A549 (cell line): ENCODE results near the gene CREB3L1.

Experiments used
- CEBPB ChIP-seq, 2 experiments: fragments of >200 bp in 1 of 2; sonication (Bioruptor Twin) in 1 of 2; formaldehyde crosslinking in 1 of 2; IDR thresholded peaks; 2 replicates each; pipeline ENCODE4 v1.6.1; 2012 to 2016
- CHD2 ChIP-seq: fragments of 150-350 bp; IDR thresholded peaks from 2 replicates; pipeline ENCODE4 v1.6.1; 2014; ENCODE audit warnings: low read length; ENCODE audit not compliant: partially characterized antibody
- EP300 ChIP-seq, 2 experiments: fragments of >200 bp; sonication (Bioruptor Twin); formaldehyde crosslinking; IDR thresholded peaks; 2 replicates in 1 of 2; 3 replicates in 1 of 2; pipeline ENCODE4 v1.6.1; 2016 to 2017
- FOSB ChIP-seq: fragments of 250-450 bp; sonication (Bioruptor Pico); IDR thresholded peaks from 2 replicates; pipeline ENCODE4 v1.5.0; 2020; ENCODE audit warnings: mild to moderate bottlenecking, moderate library complexity
- HEYL ChIP-seq: fragments of 250-450 bp; sonication (Bioruptor Pico); IDR thresholded peaks from 2 replicates; pipeline ENCODE4 v1.8.0; 2021; ENCODE audit warnings: mild to moderate bottlenecking, moderate library complexity
- HOXB5 ChIP-seq: fragments of 250-450 bp; sonication (Bioruptor Pico); IDR thresholded peaks from 2 replicates; pipeline ENCODE4 v1.5.0; 2020; ENCODE audit warnings: mild to moderate bottlenecking, moderate library complexity
- JUNB ChIP-seq: fragments of >200 bp; sonication (Bioruptor Twin); formaldehyde crosslinking; IDR thresholded peaks from 2 replicates; pipeline ENCODE4 v1.6.1; 2016
- KDM1A ChIP-seq: fragments of 200-600 bp; sonication (generic); IDR thresholded peaks from 2 replicates; pipeline ENCODE4 v1.6.1; 2016; ENCODE audit warnings: low read depth, mild to moderate bottlenecking
- PHF8 ChIP-seq: fragments of 200-600 bp; sonication (generic); IDR thresholded peaks from 2 replicates; pipeline ENCODE4 v1.6.1; 2016; ENCODE audit warnings: low read depth, mild to moderate bottlenecking, antibody characterized with exemption, moderate library complexity, borderline replicate concordance
- POLR2A ChIP-seq: IDR thresholded peaks from 2 replicates; pipeline ENCODE4 v1.6.1; 2012; ENCODE audit warnings: mild to moderate bottlenecking, low read length
- RCOR1 ChIP-seq: fragments of 150-350 bp; IDR thresholded peaks from 2 replicates; pipeline ENCODE4 v1.6.1; 2014; ENCODE audit warnings: antibody characterized with exemption, low read length, low read depth
- SREBF2 ChIP-seq: fragments of 450-650 bp; IDR thresholded peaks from 2 replicates; pipeline ENCODE4 v1.6.1; 2014; ENCODE audit warnings: mild to moderate bottlenecking, moderate library complexity
- TF ChIP-seq, protein P1 (sequence below): IDR thresholded peaks from 2 replicates; pipeline ENCODE4 v1.6.1; 2012
- TF ChIP-seq, protein P2 (sequence below): fragments of >200 bp; sonication (Bioruptor Twin); formaldehyde crosslinking; IDR thresholded peaks from 3 replicates; pipeline ENCODE4 v1.5.1; 2016

DNA sequence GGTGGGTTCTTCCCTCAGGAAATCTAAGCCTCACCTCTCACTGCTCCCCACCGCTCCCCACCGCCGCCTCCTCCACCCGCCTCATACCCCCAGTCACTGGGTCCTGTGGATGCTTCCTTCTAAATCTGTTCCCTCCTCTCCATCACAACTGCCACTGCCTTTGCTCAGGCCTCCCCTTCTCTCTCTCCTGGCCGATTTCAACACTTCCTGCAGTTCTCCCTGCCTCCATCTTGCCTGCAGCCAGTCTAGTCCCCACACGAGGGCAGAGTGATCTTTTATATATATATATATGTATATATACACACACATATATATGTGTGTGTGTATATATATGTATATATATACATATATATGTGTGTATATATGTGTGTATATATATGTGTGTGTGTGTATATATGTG, 27.8 kb downstream of the CREB3L1 start:
- TF ChIP-seq, protein P1, sequence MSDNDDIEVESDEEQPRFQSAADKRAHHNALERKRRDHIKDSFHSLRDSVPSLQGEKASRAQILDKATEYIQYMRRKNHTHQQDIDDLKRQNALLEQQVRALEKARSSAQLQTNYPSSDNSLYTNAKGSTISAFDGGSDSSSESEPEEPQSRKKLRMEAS: no peak
- TF ChIP-seq, protein P2, sequence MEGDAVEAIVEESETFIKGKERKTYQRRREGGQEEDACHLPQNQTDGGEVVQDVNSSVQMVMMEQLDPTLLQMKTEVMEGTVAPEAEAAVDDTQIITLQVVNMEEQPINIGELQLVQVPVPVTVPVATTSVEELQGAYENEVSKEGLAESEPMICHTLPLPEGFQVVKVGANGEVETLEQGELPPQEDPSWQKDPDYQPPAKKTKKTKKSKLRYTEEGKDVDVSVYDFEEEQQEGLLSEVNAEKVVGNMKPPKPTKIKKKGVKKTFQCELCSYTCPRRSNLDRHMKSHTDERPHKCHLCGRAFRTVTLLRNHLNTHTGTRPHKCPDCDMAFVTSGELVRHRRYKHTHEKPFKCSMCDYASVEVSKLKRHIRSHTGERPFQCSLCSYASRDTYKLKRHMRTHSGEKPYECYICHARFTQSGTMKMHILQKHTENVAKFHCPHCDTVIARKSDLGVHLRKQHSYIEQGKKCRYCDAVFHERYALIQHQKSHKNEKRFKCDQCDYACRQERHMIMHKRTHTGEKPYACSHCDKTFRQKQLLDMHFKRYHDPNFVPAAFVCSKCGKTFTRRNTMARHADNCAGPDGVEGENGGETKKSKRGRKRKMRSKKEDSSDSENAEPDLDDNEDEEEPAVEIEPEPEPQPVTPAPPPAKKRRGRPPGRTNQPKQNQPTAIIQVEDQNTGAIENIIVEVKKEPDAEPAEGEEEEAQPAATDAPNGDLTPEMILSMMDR: no peak
- no peak for TF ChIP-seq POLR2A
- no peak for TF ChIP-seq KDM1A
- TF ChIP-seq RCOR1: no peak
- 0 out of 4 replicates have a peak, but pooled peaks of 1 of the 2 experiments have one; percentile 9 for TF ChIP-seq CEBPB (IDR thresholded peaks at IDR 0.05)
- no peak for TF ChIP-seq FOSB (CRISPR knock-in tag)
- no peak for TF ChIP-seq HOXB5
- TF ChIP-seq EP300 (IDR thresholded peaks at IDR 0.05): no peak
- TF ChIP-seq PHF8: no peak
- TF ChIP-seq CHD2: no peak
- TF ChIP-seq JUNB: no peak
- no peak for TF ChIP-seq SREBF2
- no peak for TF ChIP-seq HEYL (CRISPR knock-in tag)
